ENCODE results near the gene EQTN.

The EQTN gene
- total RNA-seq = 0 to 1.1 (median 0) reads per million in 17 experiments

DNA sequence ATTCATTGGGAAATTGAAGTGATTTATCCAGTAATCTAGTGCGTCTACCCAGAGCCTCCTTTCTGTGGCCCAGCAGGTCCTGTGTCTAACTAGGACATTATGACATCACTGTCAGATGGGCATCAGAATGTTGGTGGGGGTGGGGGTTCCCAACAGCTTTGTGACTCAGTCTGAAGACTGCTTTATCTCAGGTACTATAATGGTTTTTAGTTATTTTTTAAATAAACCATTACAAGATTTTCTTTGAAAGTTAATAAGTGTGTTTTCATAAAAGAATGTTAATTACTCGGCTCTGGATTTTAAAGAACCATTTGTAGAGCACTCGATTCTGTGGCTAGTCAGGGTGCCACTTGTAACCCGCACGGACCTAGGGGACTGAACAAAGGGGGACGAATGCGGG, at the start of gene EQTN:
Gene EQTN, minus strand, starts transcription at position 101 of the 400 bp plus-strand sequence. Its CDS starts 95 bp downstream, at position 6.
- DNase-seq = no peak

DNA sequence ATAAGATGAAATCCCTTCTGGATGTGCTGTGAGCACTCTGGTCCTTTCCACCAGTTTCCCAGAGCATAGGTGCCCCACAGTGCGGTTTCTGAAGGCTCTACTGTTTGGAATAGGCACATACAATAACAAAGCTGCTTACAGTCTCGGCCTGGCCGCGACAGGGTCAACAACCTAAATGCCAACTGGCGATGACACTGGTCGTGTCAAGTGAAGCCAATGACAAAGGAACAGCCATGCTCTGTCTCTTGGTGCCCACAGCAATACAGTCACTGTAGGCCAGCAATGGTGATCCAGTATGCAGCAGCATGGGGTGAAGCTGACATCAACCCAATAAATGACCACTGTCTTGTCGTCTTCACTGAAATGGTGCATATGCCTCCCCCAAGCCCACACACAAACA, 47.8 kb upstream of the EQTN start:
- no peak for DNase-seq

DNA sequence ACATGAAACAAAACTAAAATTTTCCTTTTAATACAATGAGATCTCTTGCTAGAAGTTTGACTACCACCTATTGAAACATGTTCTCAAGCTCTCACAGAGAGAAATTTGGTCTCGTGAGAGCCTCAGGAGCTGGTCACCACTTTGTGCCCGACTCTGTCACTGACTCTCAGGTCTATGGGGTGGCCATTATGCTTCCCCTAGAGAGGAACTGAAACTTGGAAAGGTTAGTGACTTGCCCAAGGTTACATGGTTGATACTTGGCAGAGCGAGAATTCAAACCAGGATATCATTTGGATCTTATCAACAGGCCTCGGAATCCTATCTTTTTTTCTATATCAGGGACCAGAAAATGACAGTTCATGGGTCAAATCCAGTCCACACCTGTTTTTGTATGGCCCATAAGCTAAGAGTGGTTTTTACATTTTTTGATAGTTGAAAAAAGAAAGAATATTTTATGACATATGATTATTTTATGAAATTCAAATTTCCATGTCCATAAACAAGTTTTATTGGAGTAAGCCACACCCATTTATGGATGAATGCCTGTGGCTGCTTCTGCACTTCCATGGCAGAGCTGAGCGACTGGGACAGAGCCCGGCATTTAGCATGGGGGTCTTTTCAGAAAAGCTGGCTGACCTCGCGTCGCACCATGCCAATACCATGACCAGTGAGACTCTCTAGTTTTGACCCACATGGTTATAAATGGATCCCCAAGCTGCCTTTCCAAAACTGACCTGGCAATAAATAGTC, 44.8 kb upstream of the EQTN start:
- DNase-seq = peak; percentile 53 to 73 (median 54)

DNA sequence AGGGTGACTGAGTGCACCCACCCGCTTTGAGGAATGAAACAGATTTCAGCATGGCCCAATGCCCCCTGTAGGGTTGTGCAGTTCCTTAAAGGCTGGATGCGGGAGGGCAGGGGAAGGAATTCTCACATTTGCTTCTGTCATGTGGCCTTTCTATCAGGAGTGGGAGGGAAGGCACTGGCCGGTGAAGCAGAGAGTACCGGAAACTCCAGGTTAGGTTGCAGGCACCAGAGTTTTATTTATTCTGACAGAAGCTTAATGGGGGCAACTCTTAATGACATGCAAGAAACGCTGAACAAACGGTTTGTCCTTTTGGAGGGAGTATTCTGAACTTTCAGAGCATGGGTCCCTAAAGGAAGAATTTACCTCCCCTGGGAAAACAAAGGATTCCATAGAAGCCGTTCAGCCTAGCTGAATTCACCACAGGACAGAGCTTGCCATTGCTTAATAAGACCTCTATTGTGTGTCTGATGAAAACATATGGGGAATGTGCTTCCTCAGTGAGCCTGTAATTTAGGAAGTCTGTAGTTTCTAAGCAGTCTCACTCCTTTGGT, 44.1 kb upstream of the EQTN start:
- peak; percentile 28 to 68 (median 50) for DNase-seq

DNA sequence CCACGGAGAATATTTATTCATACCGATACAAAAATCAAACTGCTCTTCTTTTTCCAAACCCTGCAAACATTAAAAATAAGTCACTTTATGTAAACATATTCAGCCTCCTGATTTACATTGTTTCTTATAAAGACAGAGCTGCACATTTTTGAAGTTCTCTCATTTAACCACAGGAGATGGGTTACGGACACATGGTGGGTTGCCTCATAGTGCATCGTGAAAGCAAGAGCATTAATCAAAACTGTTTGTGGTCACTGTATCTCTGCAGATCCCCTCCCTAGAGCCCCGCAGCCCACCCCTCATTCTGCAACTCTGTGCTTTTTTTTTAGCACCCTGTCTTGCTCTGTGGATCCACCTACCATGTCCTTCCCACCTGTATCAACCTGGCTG, 43.3 kb upstream of the EQTN start:
- peak in 1 of 4 experiments; percentile 17 for DNase-seq

DNA sequence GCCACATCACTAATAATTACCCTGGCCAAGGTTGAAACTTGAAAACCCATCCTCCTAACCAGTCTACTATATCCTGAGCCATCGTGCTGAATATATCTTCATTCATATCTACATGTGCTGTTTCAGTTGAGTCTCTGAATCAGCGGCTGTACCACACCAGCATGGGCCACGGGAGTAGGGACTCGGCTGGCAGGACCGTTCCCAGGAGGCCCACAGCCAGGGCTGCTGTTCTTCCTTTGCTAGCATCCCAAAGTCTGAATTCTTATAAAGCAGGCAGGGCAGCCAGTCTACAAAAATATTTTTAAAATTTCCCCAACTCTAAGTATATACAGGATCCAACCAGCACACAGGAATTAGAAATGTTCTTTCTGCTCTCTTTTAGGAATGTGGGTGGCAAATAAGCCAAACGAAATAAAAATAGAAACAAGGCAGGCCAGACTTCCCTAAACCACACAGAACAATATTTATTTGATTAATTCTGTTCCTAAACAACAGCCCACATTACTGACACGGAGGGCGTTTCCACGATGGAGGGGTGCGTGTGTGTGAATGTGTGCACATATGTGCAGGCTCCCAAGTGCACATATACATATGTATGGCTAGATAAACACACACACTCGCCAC, 42.8 kb upstream of the EQTN start:
- peak; percentile 53 to 76 (median 58) for DNase-seq

DNA sequence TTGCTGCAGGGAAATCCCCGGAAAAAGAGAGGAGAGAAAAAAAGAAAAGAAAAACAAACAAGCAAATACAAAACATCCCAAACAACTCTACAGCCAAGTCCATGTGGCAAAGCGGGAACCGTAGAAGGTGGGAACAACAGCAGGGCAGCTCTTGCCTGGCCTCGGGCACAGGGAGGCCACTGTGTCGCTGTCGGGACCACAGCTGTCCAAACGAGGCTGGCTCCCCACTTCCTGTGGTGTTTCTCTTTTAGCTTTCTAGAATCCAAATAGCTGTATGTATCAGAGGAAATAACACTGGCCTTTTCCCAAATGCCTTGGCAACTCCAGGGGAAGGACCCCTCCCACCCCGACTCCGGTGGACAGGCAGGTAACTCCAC, 41.6 kb upstream of the EQTN start:
- DNase-seq = no peak

DNA sequence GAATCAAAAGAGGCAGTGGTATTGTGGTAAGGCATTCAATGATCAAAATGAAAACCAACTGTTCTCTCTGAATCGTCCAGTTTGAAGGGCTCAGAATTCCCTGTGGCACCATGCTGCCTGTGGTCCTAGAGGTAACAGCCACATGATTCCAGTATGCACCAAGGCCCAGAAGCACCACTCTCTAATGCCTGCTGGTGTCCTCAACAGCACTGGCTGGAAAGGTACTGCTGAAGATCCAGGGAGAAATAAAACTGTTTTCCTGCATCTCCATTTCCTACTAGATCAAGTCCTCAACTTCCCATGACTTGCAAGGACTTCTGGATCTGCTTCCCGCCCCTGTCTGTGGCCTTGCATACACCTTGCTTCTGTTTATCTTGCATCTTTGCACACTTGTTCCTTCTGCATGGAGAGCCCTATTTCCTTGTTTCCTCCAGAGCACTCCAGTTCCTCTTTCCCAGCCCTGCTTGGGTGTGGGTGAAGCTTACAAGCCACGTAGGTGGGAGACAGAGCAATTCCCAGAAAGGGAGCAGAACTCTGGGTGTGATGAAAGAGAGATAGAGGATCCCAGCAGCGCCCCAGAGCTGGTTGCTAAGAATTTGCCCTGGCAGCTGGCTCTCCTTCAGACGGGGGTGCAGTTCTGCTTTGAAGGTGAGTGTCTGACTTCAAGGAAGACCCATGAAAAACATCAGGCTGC, 41.0 kb upstream of the EQTN start:
- peak; percentile 82 to 95 (median 92) for DNase-seq

DNA sequence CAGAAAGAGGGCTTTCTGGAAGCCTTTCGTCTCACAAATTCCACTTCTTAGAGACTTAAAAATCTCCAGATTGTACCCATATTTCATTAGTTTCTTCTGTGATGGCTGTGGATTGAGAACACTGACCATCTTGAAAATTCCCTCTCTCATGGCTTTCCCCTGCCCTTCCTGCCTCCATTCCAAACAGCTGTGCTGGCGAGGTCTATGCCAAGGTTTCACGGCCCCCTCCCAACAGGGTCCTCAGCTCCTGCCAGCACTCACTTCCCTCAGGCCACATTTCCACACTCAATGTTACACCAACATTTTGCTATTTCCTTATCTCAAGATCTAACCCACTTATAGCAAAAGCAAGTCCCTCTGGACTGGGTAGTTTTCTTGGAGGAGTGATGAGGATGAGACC, 40.3 kb upstream of the EQTN start:
- DNase-seq = no peak

DNA sequence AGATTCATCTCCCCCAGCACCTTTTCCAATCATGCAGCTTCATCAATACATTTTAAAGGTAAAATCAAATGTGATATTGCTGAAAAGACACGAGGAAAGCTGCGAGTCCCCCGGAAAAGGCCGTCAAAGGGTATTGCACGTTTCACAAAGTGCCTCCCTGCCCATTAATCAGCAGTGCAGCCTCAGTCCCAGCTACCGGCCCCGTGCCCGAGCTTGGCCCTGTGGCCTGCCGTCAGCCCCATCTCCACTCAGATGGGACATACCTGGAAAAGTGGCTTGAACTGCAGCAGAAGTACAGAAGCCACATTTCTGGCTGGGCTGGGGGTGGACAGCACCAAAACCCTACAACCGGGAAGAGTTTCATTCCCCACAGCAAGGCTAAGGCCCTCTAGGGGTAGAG, 39.9 kb upstream of the EQTN start:
- DNase-seq = no peak

DNA sequence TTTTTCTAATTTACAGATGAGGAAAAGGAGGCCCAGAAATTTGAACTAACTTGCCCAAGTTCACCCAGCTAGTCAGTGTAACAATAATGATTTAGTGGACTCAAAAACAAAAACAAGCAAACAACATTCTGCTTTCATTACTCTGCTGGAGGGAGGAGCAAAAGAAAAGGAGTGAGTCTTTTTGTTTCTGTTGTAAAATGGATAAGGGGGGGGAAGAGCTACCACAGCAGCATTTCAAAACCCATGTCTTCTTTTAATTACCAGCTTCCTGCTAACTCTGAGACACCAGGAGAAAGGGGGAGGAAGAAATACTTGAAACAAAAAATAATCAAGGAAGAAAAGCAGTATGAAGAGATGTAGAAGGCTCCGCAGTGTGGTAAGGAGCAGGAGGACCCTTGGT, 39.2 kb upstream of the EQTN start:
- DNase-seq = peak in 1 of 4 experiments; percentile 21

DNA sequence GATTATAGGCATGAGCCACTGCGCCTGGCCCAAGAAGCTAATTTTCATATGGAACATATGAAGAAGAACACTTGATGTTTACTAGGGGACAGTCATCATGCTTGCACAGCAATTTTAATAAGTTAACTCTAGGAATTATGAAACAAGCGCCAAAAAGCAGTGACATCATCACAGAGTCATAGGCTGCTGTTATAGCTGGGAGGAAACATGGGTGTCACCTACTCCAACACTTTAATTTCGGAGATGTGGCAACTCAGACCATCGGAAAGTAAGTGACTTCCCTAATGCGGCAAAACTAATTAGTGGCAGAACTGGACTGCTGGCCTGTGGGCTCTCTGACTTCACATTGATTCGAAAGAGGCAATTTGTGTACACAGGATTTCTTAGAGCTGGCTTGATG, 38.1 kb upstream of the EQTN start:
- DNase-seq = peak; percentile 76 to 96 (median 87)

DNA sequence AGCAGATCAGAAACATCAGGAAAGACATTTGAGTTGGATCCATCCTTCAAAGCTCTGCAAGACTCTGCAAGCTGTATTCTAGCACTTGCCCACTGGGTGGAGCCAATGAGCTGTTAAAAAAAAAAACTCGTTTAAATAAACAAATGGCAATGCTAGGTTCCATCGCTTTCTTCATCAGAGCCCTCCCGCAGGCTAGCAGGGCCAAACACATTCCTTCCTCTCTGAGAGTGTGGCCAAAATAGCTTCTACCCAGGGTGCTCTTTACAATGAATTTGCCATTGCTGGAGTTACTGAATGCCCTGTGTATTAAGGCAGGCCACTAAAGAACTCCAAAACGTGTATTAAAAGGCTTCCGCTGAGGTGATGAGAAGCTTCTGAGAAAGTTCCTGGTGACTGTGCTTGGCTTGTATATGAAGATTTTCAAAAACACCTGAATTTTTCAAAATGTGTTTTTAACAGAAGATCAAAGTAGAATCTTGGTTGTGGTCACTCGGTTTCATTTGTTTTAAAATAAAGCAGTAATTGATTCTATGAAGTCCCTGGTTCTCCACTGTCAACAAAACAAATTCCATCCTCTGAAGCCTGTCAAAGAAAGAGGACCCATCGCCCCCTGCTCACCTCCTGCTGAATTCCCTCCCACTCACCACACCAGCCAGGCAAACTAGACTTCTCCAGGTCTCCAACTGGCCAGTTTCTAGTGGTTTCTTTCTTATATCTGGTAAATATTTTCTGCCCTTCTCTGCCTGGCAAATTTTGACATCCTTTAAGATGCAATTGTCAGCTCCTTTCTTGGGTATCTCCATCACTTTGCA, 36.5 kb upstream of the EQTN start:
- DNase-seq = peak; percentile 82 to 91 (median 88)

DNA sequence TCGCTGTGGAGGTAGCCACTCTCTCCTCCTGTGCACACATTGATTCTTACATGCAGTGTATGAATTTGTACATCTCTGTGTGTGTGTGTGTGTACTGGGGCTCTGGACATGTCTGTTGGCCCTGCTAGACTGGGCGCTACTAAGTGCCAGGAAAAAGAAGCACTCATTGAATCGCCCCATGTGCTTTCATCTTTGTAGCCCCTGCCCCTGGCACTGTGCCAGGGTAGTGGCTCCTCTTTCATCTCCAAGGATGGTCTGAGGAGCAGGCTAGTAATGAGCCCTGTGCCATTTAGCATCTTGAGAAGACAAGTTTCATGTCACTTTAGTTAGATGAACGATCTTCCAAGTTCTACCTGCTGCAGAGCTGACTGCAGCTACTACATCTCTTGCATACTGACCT, 34.4 kb upstream of the EQTN start:
- no peak for DNase-seq

DNA sequence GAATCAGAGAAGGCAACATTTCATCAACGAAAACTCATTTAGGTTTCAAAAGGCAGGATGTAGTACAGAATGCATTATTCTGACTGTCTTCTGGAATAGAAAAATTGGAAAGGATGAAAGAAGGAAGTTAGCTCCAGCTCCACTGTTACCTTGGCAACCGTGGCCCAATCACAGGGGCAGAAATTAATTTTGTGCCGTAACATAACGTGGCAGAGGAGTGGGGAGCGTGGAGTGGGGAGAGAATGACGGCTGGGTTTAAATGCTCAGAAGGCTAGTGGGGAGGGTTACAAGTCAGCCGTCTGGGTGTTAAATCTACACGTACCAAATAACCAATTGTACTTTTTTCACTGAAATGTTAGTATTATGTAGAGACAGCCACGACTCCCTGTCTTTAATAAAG, 32.3 kb upstream of the EQTN start:
- DNase-seq = no peak

DNA sequence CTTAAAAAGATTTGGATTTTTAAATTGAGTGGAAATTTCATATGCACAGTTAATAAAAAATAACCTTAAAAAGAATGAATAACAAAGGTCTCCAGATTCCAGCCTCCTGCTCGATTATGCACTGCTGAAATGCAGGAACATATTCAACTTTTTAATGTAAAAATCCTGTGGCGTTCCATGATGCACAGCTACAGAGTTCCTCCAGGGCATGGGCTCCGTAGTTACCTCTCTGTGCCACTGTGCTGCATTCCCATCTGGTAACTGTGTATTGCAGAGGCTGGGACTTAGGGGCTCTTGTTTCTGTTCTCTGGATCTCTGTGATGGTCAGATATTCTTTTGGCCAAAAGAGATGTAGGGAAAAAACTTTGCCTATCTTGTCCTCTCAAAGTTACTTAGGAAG, 31.5 kb upstream of the EQTN start:
- DNase-seq = no peak

DNA sequence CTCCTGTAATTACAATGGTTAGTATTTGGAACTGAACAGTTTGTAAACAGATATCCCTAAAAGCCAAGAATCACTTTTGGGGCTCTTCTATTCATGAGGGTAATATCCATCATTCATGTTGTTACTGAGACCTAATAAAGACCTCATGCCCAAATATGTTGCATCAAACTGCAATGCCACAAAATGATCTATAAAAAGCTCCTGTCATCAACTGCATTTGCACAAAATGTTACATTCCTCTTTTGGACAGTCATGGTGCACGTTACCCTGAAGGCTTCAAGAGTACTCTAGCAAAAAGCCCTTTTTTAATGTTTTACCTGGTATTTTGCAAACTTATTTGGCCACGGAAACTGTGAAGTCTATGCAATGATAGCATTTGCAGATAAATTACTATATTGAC, 14.2 kb upstream of the EQTN start:
- DNase-seq = no peak

DNA sequence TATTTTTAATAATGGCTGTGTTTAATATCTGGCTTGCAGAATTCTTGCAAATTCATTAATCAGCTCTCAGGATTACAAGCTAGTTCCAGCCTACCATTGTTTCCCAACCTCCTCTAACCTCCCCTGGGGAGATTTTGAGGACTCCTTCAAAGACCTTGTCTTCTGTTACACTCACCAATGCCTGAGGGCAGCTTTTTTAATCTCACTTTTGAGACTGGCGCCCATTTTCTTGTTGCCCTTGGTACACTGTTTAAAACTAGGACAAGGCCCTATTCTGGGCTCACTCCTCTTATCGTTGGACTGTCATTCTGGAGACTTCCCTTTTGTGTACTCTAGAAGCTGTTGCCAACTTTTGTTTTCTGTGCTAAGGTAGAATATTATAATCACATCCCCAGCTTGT, 13.6 kb upstream of the EQTN start:
- DNase-seq = no peak

DNA sequence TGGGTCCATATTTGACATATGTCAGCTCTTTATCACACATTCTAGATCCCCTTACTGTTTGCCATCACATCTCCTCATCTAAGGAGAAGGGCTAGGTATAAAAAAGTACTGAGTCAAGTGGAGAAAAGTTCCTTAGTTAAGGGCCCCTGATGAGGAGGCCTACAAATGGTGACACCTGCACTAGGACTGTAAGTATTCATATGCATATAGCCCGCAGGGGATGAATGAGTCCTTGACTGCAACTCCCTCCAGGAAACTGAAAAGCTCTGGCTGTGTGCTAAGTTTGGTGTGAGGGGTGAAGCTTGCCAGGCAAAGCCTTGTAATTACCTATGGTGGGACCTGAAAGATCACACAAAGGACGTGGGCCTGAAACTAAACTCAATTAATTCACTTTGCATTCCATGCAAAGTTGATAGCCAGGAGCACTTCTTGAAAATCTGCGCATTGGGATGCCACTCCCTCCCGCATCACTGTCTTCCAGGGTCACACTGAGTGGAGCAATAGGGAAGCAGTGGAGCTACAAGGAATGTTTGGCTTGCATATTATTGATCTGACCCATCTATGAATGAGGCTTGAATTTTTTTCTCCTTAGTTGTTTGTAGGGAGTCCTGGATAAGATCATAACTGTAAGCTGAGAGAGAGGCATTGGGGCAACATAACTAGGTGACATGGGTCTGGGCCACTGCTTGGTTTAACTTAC, 11.9 kb upstream of the EQTN start:
- no peak for DNase-seq

DNA sequence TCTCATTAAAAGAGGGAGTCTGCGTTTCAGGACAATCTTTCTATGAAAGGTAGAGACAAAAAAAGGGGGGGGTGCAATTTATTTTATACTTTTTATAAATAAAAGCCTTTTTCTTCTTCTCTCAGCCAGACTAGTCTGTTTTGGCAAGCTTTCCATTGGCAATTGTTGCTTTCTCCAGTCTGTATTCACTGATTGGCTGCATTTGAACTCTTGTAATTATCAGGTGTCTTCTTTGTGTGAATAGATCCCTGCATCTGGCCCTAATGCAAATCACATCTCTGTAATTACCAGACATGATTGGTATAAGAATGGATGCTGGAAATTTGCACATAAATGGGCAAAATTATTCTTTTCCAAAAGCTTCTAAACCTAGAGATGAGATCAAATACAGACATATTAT, 7.6 kb upstream of the EQTN start:
- no peak for DNase-seq

DNA sequence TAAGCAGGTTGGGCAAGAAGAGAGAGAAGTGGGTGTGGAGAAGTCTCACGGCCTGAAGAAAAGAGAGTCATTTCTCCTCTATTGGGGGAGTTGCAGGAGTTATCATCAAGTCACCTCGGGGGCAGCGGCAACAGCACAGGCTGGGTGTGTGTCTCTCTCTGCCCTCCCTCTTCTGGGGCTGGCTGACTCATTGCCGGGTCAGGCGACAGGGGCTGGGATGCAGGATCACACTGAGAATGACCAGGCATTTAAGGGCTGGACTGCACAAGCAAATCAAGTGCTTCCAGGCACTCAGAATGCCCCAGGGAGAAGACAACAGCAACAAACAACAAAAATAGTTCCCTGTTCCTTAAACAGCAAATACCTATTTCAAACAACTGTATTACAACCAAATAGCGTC, 6.3 kb upstream of the EQTN start:
- no peak for DNase-seq

DNA sequence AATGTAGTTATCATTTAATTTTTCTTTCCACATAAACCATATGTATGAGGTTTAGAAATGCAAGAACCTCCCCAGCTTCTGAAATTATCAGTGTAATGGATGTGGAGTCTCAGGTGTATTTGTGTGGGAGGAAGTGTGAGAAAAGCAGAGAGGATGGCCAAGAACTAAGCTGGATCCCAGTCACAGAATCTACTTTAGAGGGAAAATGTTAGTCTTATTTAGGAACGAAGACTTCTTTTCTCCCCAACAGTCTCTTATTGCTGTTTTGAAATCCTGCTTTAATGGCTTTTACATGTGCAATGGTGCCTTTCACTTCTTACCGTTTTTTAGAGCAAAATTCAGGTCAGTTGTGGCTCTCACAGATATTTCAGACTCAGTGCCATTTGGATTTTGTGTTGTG, 3.0 kb downstream of the EQTN start:
- no peak for DNase-seq

All from suppressor macrophage (primary cell).